DOHH2 (cell line): Measurements from ENCODE around the gene PSAT1.

Source experiments
- H3F3A ChIP-seq: fragments of 200-600 bp; sonication (generic), shearing (Covaris generic); 2 replicates; pipeline ENCODE4 v1.6.0; 2016; ENCODE audit warnings: antibody characterized with exemption, mild to moderate bottlenecking; ENCODE audit not compliant: control insufficient read depth, insufficient read depth
- H3K27ac ChIP-seq: fragments of 200-600 bp; sonication (generic); 2 replicates; pipeline ENCODE4 v1.5.1; 2014; ENCODE audit warnings: low read depth, mild to moderate bottlenecking, low read length, moderate library complexity
- H3K27me3 ChIP-seq: fragments of 200-600 bp; sonication (generic); 2 replicates; pipeline ENCODE4 v1.6.1; 2014; ENCODE audit warnings: mild to moderate bottlenecking, low read length, mixed read lengths; ENCODE audit not compliant: control insufficient read depth
- H3K36me3 ChIP-seq: fragments of 200-600 bp; sonication (generic); 2 replicates; pipeline ENCODE4 v1.6.1; 2014; ENCODE audit warnings: mild to moderate bottlenecking, low read length, moderate library complexity, mixed read lengths; ENCODE audit not compliant: control insufficient read depth
- H3K4me1 ChIP-seq: fragments of 200-600 bp; sonication (generic); 2 replicates; pipeline ENCODE4 v1.6.1; 2014; ENCODE audit warnings: mild to moderate bottlenecking, low read length, mixed read lengths; ENCODE audit not compliant: control insufficient read depth
- H3K4me2 ChIP-seq: fragments of 200-600 bp; sonication (generic); 2 replicates; pipeline ENCODE4 v1.6.0; 2014; ENCODE audit warnings: mild to moderate bottlenecking, low read length, moderate library complexity
- H3K4me3 ChIP-seq: fragments of 200-600 bp; sonication (generic); 2 replicates; pipeline ENCODE4 v1.5.1; 2014; ENCODE audit warnings: mild to moderate bottlenecking, low read length, mixed read lengths
- H3K79me2 ChIP-seq: fragments of 200-600 bp; sonication (generic); 2 replicates; pipeline ENCODE4 v1.6.1; 2014; ENCODE audit warnings: mild to moderate bottlenecking, low read length, mixed read lengths; ENCODE audit not compliant: control insufficient read depth
- H3K9me2 ChIP-seq: fragments of 200-600 bp; sonication (generic); replicated peaks from 2 replicates; pipeline ENCODE4 v1.6.1; 2014; ENCODE audit warnings: mild to moderate bottlenecking, low read length, mixed read lengths; ENCODE audit not compliant: control insufficient read depth
- H3K9me3 ChIP-seq: fragments of 200-600 bp; sonication (generic); 2 replicates; pipeline ENCODE4 v1.6.1; 2014; ENCODE audit warnings: antibody characterized with exemption, low read length, mixed read lengths; ENCODE audit not compliant: control insufficient read depth, insufficient read depth
- H4K20me1 ChIP-seq: fragments of 200-600 bp; sonication (generic); 2 replicates; pipeline ENCODE4 v1.6.0; 2014; ENCODE audit warnings: low read depth, mild to moderate bottlenecking, antibody characterized with exemption, low read length, moderate library complexity; ENCODE audit not compliant: control insufficient read depth, insufficient read depth
- CTCF ChIP-seq: fragments of 200-600 bp; sonication (generic); IDR thresholded peaks from one replicate; pipeline ENCODE4 v1.5.1; 2014; ENCODE audit warnings: antibody characterized with exemption, mild to moderate bottlenecking, low read depth, low read length; ENCODE audit not compliant: poor library complexity, severe bottlenecking
- EZH2phosphoT487 ChIP-seq: fragments of 200-600 bp; sonication (generic); IDR thresholded peaks from 2 replicates; pipeline ENCODE4 v1.6.1; 2017; ENCODE audit warnings: borderline replicate concordance, mild to moderate bottlenecking, antibody characterized with exemption, low read length, moderate library complexity, mixed read lengths

The PSAT1 gene

GRCh38 chr9:78307360-78307759, 10.4 kb downstream of the PSAT1 start:
- no peaks in the 10 kb centered on the region for H4K20me1 ChIP-seq
- H3K27ac ChIP-seq: no peak overlapping the region
- no peak overlapping the region for H3K4me3 ChIP-seq

DNA sequence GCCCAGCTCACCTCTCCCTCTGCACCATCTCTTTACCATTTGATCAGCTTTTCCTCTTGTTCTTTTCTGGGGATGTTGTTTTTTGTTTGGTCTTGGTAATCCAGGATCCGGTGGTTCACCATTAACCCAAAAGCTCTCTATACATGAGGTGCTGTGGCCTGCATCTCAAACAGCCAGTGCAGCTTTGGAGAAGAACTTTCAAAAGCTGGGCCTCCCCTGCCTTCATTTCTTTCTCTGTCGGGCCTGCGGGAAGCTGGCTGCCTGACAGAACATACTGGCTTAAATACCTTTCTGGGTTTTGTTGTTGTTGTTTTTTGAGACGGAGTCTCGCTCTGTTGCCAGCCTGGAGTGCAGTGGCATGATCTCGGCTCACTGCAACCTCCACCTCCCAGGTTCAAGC, 12.1 kb downstream of the PSAT1 start:
- Histone ChIP-seq H3K79me2 (no peaks in the 10 kb centered on the region; the same call in 1 of the 2 replicates), H4K20me1 (no peaks in the 10 kb centered on the region), H3K9me2 (no peaks in the 10 kb centered on the region), H3K4me1 (no peaks in the 10 kb centered on the region), H3K9me3 (no peaks in the 10 kb centered on the region), H3K4me3 (no peak overlapping the region), H3K36me3 (peaks cover 66% of the 10 kb centered on the region), H3K4me2 (no peak overlapping the region), H3F3A (no peaks in the 10 kb centered on the region), H3K27ac (no peak overlapping the region), H3K27me3 (no peaks in the 10 kb centered on the region)
- TF ChIP-seq CTCF (no peak), EZH2phosphoT487 (no peak)

More at GRCh38 chr9:78307360-78307759, 10.4 kb downstream of the PSAT1 start:
- TF ChIP-seq CTCF: no peak
- H3F3A ChIP-seq: no peaks in the 10 kb centered on the region
- peaks cover 82% of the 10 kb centered on the region for H3K36me3 ChIP-seq
- no peaks in the 10 kb centered on the region for H3K9me2 ChIP-seq
- H3K27me3 ChIP-seq: no peaks in the 10 kb centered on the region
- no peaks in the 10 kb centered on the region; the same call in 1 of the 2 replicates for H3K79me2 ChIP-seq
- no peak overlapping the region for H3K4me2 ChIP-seq
- no peaks in the 10 kb centered on the region for H3K9me3 ChIP-seq
- no peaks in the 10 kb centered on the region for H3K4me1 ChIP-seq

DNA sequence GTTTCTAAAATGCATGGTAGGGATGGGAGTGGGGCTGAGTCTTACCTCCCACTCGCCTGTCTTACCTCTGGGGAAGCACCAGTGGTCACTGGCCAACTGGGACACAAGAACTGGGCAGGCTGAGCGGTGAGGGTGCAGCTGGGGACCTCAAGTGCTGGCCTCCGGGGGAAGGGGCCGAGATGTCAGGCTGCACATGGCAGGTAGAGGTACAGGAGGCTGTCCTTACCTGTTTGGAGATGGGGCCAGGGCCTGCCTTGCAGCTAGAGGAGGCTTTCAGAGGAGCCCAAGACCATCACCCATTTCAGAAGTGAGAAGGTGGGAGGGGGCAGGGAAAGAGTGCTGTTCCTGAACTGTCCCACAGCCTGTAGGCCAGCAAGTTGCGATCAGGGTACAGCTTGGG, 14.2 kb downstream of the PSAT1 start:
- H3K79me2 ChIP-seq: no peaks in the 10 kb centered on the region
- no peak overlapping the region for H3K27ac ChIP-seq
- TF ChIP-seq EZH2phosphoT487 (no peak), CTCF (no peak)

More for the DNA sequence above, 14.2 kb downstream of the PSAT1 start:
- Histone ChIP-seq H3K9me3 (no peaks in the 10 kb centered on the region), H3K4me3 (no peak overlapping the region), H3F3A (no peaks in the 10 kb centered on the region), H3K27me3 (no peaks in the 10 kb centered on the region), H3K9me2 (no peaks in the 10 kb centered on the region), H4K20me1 (no peaks in the 10 kb centered on the region), H3K36me3 (peaks cover 65% of the 10 kb centered on the region), H3K4me2 (no peak overlapping the region), H3K4me1 (no peaks in the 10 kb centered on the region)
